ENCODE measurements around the gene FBXO36. TPM values are rescaled to one million over a fixed set of nuclear protein-coding genes. Genes with fewer than 3 reads are reported as not detected.

FBXO36 gene
- total and polyA plus RNA-seq, 2 donors (not counting 1 experiment from before 2014, with no cell fraction given) = 0.49 to 1.5 TPM

- intact Hi-C loops (cut with micrococcal nuclease) = no loop called here
- CTCF ChIA-PET = interaction anchor here (1.0 kb wide), 1 partner anchor 235 kb away, joined by 6 read pairs; no protein-coding TSS in a partner anchor
- Mint-ChIP-seq H3K4me1 (peaks cover 15% of the 10 kb centered on the region), H3K9me3 (ENCODE audit: insufficient read depth) (no peaks in the 10 kb centered on the region), H3K27ac (no peak overlapping the region), H3K4me3 (no peak overlapping the region), H3K27me3 (no peaks in the 10 kb centered on the region)
- H2AFZ ChIP-seq (ENCODE audit: insufficient read depth, low read depth, low read length, poor library complexity, severe bottlenecking) = no peak overlapping the region
- H3K27ac ChIP-seq (ENCODE audit: low read length in 2 of 2) = no peak overlapping the region
- TF ChIP-seq EZH2 (IDR thresholded peaks at IDR 0.05; ENCODE audit: borderline replicate concordance, insufficient read depth, low read depth, low read length, poor library complexity, severe bottlenecking) (no peak), CTCF (IDR thresholded peaks at IDR 0.05) (no peak)
- H3K9ac ChIP-seq (ENCODE audit: low read length) = no peak overlapping the region
- H3K4me1 ChIP-seq (ENCODE audit: control insufficient read depth in 2 of 2, insufficient read depth in 2 of 2, low read length in 2 of 2) = peaks cover 7 to 12% of the 10 kb centered on the region in 2 donors
- H3K9me3 ChIP-seq (ENCODE audit: control extremely low read depth in 1 of 3, control insufficient read depth in 2 of 3, insufficient read depth in 1 of 3, low read length in 2 of 3) = no peaks in the 10 kb centered on the region
- POLR2A ChIA-PET = no interaction called here
- DNase-seq (no peak), ATAC-seq (ENCODE audit: low read depth) (no peak)
- peaks cover 19% of the 10 kb centered on the region for H3K79me2 ChIP-seq (ENCODE audit: control insufficient read depth, insufficient read depth, low read length)
- H3K4me3 ChIP-seq (ENCODE audit: control extremely low read depth in 1 of 5, extremely low read depth in 1 of 5, insufficient read depth in 1 of 5, low read depth in 2 of 5, low read length in 4 of 5) = no peak overlapping the region
- H4K20me1 ChIP-seq (ENCODE audit: control insufficient read depth, insufficient read depth, low read length, poor library complexity, severe bottlenecking) = no peaks in the 10 kb centered on the region
- no peak overlapping the region for H3K4me2 ChIP-seq (replicated peaks; ENCODE audit: low read depth, low read length, poor library complexity, severe bottlenecking)
- no peaks in the 10 kb centered on the region for H3K36me3 ChIP-seq (replicated peaks in 1 of 2; ENCODE audit: control extremely low read depth in 1 of 2, control insufficient read depth in 1 of 2, extremely low read depth in 1 of 2, insufficient read depth in 2 of 2, low read length in 1 of 2)
- H3K27me3 ChIP-seq (replicated peaks in 1 of 4; ENCODE audit: control extremely low read depth in 1 of 4, control insufficient read depth in 3 of 4, insufficient read depth in 4 of 4, low read length in 3 of 4) = no peaks in the 10 kb centered on the region
Measured at GRCh38 chr2:229925201-229925600, 2.9 kb downstream of the FBXO36 start.

GRCh38 chr2:229927817-229928321, 5.6 kb downstream of the FBXO36 start:
- ChIA-PET CTCF (interaction anchor here (0.6 kb wide), 1 partner anchor 897 kb away, joined by 3 read pairs; no protein-coding TSS in a partner anchor), POLR2A (no interaction called here)
- no peaks in the 10 kb centered on the region for H3K27me3 Mint-ChIP-seq
- intact Hi-C loops (cut with micrococcal nuclease) = no loop called here
- TF ChIP-seq CTCF (IDR thresholded peaks at IDR 0.05) = no peak
- no peaks in the 10 kb centered on the region for H3K9me3 ChIP-seq (ENCODE audit: control extremely low read depth in 1 of 3, control insufficient read depth in 2 of 3, insufficient read depth in 1 of 3, low read length in 2 of 3)
- no peak overlapping the region for H3K27ac Mint-ChIP-seq
- H3K4me2 ChIP-seq (replicated peaks; ENCODE audit: low read depth, low read length, poor library complexity, severe bottlenecking) = no peak overlapping the region
- peaks cover 3% of the 10 kb centered on the region for H3K4me1 Mint-ChIP-seq
- ATAC-seq (ENCODE audit: low read depth) = no peak
- DNase-seq = no peak
- H3K4me3 ChIP-seq (ENCODE audit: control extremely low read depth in 1 of 5, extremely low read depth in 1 of 5, insufficient read depth in 1 of 5, low read depth in 2 of 5, low read length in 4 of 5) = no peak overlapping the region
- peaks cover 4 to 5% of the 10 kb centered on the region in 2 donors for H3K4me1 ChIP-seq (ENCODE audit: control insufficient read depth in 2 of 2, insufficient read depth in 2 of 2, low read length in 2 of 2)
- no CpG with 5 or more reads among the region's 2 CpGs for WGBS (ENCODE audit: insufficient coverage)
- H4K20me1 ChIP-seq (ENCODE audit: control insufficient read depth, insufficient read depth, low read length, poor library complexity, severe bottlenecking) = no peaks in the 10 kb centered on the region
- H3K9ac ChIP-seq (ENCODE audit: low read length) = no peak overlapping the region
- no peaks in the 10 kb centered on the region for H3K27me3 ChIP-seq (replicated peaks in 1 of 4; ENCODE audit: control extremely low read depth in 1 of 4, control insufficient read depth in 3 of 4, insufficient read depth in 4 of 4, low read length in 3 of 4)
- no peaks in the 10 kb centered on the region for H3K9me3 Mint-ChIP-seq (ENCODE audit: insufficient read depth)
- no peak overlapping the region for H3K4me3 Mint-ChIP-seq
- H3K27ac ChIP-seq (ENCODE audit: low read length in 2 of 2) = no peak overlapping the region
- no peaks in the 10 kb centered on the region for H3K36me3 ChIP-seq (replicated peaks in 1 of 2; ENCODE audit: control extremely low read depth in 1 of 2, control insufficient read depth in 1 of 2, extremely low read depth in 1 of 2, insufficient read depth in 2 of 2, low read length in 1 of 2)
- no peak overlapping the region for H2AFZ ChIP-seq (ENCODE audit: insufficient read depth, low read depth, low read length, poor library complexity, severe bottlenecking)
- H3K79me2 ChIP-seq (ENCODE audit: control insufficient read depth, insufficient read depth, low read length) = peaks cover 7% of the 10 kb centered on the region
